Measurements from ENCODE around the gene GBP7.
"Not testable (repeated sequence)": the region's sequence is repeated elsewhere in the genome, so short reads cannot be mapped to it uniquely, and the experiment has no call there.

- not testable (repeated sequence) for TF ChIP-seq CTCF (IDR thresholded peaks at IDR 0.05); EP300 (IDR thresholded peaks at IDR 0.05; ENCODE audit: low read depth); POLR2A (IDR thresholded peaks at IDR 0.05); POLR2AphosphoS5 (IDR thresholded peaks at IDR 0.05)
Observed at GRCh38 chr1:89128003-89128458, 47.8 kb downstream of the GBP7 start.

Measured in transverse colon (tissue), 4 donors.